Prostate gland (tissue), 2 donors: ENCODE results near the gene LHFPL5.

Experiments used
- POLR2A ChIP-seq: fragments of 450-650 bp; IDR thresholded peaks from one replicate; pipeline ENCODE4 v1.6.1; 2016; ENCODE audit warnings: antibody characterized with exemption, mild to moderate bottlenecking
- TF ChIP-seq, protein P1 (sequence below), 4 experiments: fragments of 200-600 bp in 2 of 4; fragments of 450-650 bp in 2 of 4; sonication (generic) in 2 of 4; IDR thresholded peaks; 1 replicate in 3 of 4; 2 replicates in 1 of 4; pipeline ENCODE4 v1.5.1; 2016 to 2019; ENCODE audit warnings: antibody characterized with exemption in 4 of 4, mild to moderate bottlenecking in 2 of 4, moderate library complexity in 2 of 4

GRCh38 chr6:35790683-35791082 is 14.5 kb upstream of the LHFPL5 start:
- TF ChIP-seq, protein P1, sequence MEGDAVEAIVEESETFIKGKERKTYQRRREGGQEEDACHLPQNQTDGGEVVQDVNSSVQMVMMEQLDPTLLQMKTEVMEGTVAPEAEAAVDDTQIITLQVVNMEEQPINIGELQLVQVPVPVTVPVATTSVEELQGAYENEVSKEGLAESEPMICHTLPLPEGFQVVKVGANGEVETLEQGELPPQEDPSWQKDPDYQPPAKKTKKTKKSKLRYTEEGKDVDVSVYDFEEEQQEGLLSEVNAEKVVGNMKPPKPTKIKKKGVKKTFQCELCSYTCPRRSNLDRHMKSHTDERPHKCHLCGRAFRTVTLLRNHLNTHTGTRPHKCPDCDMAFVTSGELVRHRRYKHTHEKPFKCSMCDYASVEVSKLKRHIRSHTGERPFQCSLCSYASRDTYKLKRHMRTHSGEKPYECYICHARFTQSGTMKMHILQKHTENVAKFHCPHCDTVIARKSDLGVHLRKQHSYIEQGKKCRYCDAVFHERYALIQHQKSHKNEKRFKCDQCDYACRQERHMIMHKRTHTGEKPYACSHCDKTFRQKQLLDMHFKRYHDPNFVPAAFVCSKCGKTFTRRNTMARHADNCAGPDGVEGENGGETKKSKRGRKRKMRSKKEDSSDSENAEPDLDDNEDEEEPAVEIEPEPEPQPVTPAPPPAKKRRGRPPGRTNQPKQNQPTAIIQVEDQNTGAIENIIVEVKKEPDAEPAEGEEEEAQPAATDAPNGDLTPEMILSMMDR (IDR thresholded peaks at IDR 0.05), result no peak
- no peak for TF ChIP-seq POLR2A
